GM23338 (cell line): ENCODE data around the gene FCSK. TPM values are rescaled to one million over a fixed set of nuclear protein-coding genes. Genes with fewer than 3 reads are reported as not detected.

Experiments used
- ATAC-seq: fragments of 200-7000 bp; cut with Tn5 transposase; 3 replicates; pipeline ENCODE4 v1.9.1; 2020
- DNase-seq: peaks from one replicate; pipeline ENCODE4 v3.0.0-alpha.2; 2015; ENCODE audit warnings: low spot score
- H2AFZ ChIP-seq: fragments of 200-600 bp; sonication (generic); 2 replicates; pipeline ENCODE4 v1.8.0; 2016; ENCODE audit warnings: antibody characterized with exemption, mild to moderate bottlenecking, moderate library complexity
- H3F3A ChIP-seq: fragments of 200-600 bp; sonication (generic); replicated peaks from 2 replicates; pipeline ENCODE4 v1.8.0; 2017; ENCODE audit warnings: antibody characterized with exemption, mixed run types, low read depth
- H3K27ac ChIP-seq: fragments of 200-600 bp; sonication (generic); 2 replicates; pipeline ENCODE4 v1.6.1; 2016; ENCODE audit warnings: low read depth
- H3K27me3 ChIP-seq: fragments of 200-600 bp; sonication (generic); 2 replicates; pipeline ENCODE4 v1.8.0; 2016; ENCODE audit warnings: mild to moderate bottlenecking, mixed run types, moderate library complexity; ENCODE audit not compliant: insufficient read depth
- H3K36me3 ChIP-seq: fragments of 200-600 bp; sonication (generic); 2 replicates; pipeline ENCODE4 v1.8.0; 2016; ENCODE audit warnings: mild to moderate bottlenecking; ENCODE audit not compliant: insufficient read depth
- H3K4me1 ChIP-seq: fragments of 200-600 bp; sonication (generic); 2 replicates; pipeline ENCODE4 v1.8.0; 2016; ENCODE audit warnings: mild to moderate bottlenecking, moderate library complexity; ENCODE audit not compliant: insufficient read depth
- H3K4me2 ChIP-seq: fragments of 200-600 bp; sonication (generic); 2 replicates; pipeline ENCODE4 v1.7.1; 2017; ENCODE audit warnings: mixed run types
- H3K4me3 ChIP-seq: fragments of 200-600 bp; sonication (generic); 2 replicates; pipeline ENCODE4 v1.6.1; 2016; ENCODE audit warnings: mixed run types
- H3K79me2 ChIP-seq: fragments of 200-600 bp; sonication (generic); replicated peaks from 2 replicates; pipeline ENCODE4 v1.8.0; 2017; ENCODE audit warnings: mild to moderate bottlenecking; ENCODE audit not compliant: insufficient read depth
- H3K9me2 ChIP-seq: fragments of 200-600 bp; sonication (generic); 2 replicates; pipeline ENCODE4 v1.8.0; 2017; ENCODE audit not compliant: insufficient read depth
- H4K20me1 ChIP-seq: fragments of 200-600 bp; sonication (generic); replicated peaks from 2 replicates; pipeline ENCODE4 v1.8.0; 2017; ENCODE audit warnings: mild to moderate bottlenecking; ENCODE audit not compliant: insufficient read depth
- H3K27ac Mint-ChIP-seq: 2 replicates; pipeline ENCODE4 v1.8.0; 2020; ENCODE audit warnings: inconsistent platforms, mild to moderate bottlenecking, moderate library complexity, mixed read lengths
- H3K27me3 Mint-ChIP-seq: 3 replicates; pipeline ENCODE4 v1.8.0; 2022; ENCODE audit warnings: low read depth, mild to moderate bottlenecking, moderate library complexity, mixed read lengths, inconsistent platforms; ENCODE audit not compliant: insufficient read depth, poor library complexity
- H3K36me3 Mint-ChIP-seq: 3 replicates; pipeline ENCODE4 v1.8.0; 2021; ENCODE audit warnings: low read depth, mild to moderate bottlenecking, inconsistent platforms, moderate library complexity, mixed read lengths
- H3K4me1 Mint-ChIP-seq: 3 replicates; pipeline ENCODE4 v1.8.0; 2020; ENCODE audit warnings: mild to moderate bottlenecking, inconsistent platforms, mixed read lengths
- H3K4me3 Mint-ChIP-seq: 3 replicates; pipeline ENCODE4 v1.8.0; 2021; ENCODE audit warnings: moderate library complexity, mild to moderate bottlenecking, inconsistent platforms, mixed read lengths
- H3K9me3 Mint-ChIP-seq: 3 replicates; pipeline ENCODE4 v1.8.0; 2020; ENCODE audit warnings: moderate library complexity, mild to moderate bottlenecking, inconsistent platforms, mixed read lengths
- CREB1 ChIP-seq: fragments of 250-450 bp; sonication (Bioruptor Pico); IDR thresholded peaks from 2 replicates; pipeline ENCODE4 v1.5.0; 2020; ENCODE audit warnings: low read depth, mild to moderate bottlenecking, moderate library complexity
- EZH2 ChIP-seq: fragments of 200-600 bp; sonication (generic); IDR thresholded peaks from one replicate; pipeline ENCODE4 v1.8.0; 2017; ENCODE audit warnings: antibody characterized with exemption, mild to moderate bottlenecking, low read depth; ENCODE audit not compliant: unreplicated experiment
- EZH2phosphoT487 ChIP-seq: fragments of 200-600 bp; sonication (generic); IDR thresholded peaks from one replicate; pipeline ENCODE4 v1.8.1; 2018; ENCODE audit warnings: antibody characterized with exemption; ENCODE audit not compliant: unreplicated experiment
- JUNB ChIP-seq: IDR thresholded peaks from one replicate; pipeline ENCODE4 v1.6.1; 2016; ENCODE audit warnings: antibody characterized with exemption; ENCODE audit not compliant: unreplicated experiment
- NANOG ChIP-seq: IDR thresholded peaks from 2 replicates; pipeline ENCODE4 v1.6.1; 2016; ENCODE audit warnings: antibody characterized with exemption, borderline replicate concordance
- POLR2AphosphoS5 ChIP-seq: IDR thresholded peaks from 2 replicates; pipeline ENCODE4 v1.6.1; 2016; ENCODE audit warnings: antibody characterized with exemption, low read depth
- REST ChIP-seq: IDR thresholded peaks from one replicate; pipeline ENCODE4 v1.6.1; 2018; ENCODE audit warnings: antibody characterized with exemption; ENCODE audit not compliant: unreplicated experiment
- STAT1 ChIP-seq: IDR thresholded peaks from one replicate; pipeline ENCODE4 v1.6.1; 2016; ENCODE audit warnings: antibody characterized with exemption; ENCODE audit not compliant: unreplicated experiment
- ZNF114 ChIP-seq: fragments of 250-450 bp; sonication (Bioruptor Pico); IDR thresholded peaks from 2 replicates; pipeline ENCODE4 v1.5.0; 2020; ENCODE audit warnings: mild to moderate bottlenecking, moderate library complexity
- ZNF331 ChIP-seq: fragments of 250-450 bp; sonication (Bioruptor Pico); IDR thresholded peaks from 2 replicates; pipeline ENCODE4 v1.5.0; 2020; ENCODE audit warnings: low read depth, mild to moderate bottlenecking, moderate library complexity
- ZNF462 ChIP-seq: fragments of 250-450 bp; sonication (Bioruptor Pico); IDR thresholded peaks from 2 replicates; pipeline ENCODE4 v1.5.0; 2020; ENCODE audit warnings: mild to moderate bottlenecking, moderate library complexity
- polyA plus RNA-seq: library from polyadenylated mRNA; unstranded; fragments of >200 nt; fragmentation: Nextera tagmentation; extraction: Ambion mirVana; gene quantifications from 2 replicates; pipeline ENCODE4 v1.2.1, GENCODE V29; 2016
- total RNA-seq: library from RNA; depleted of rRNA; stranded (reverse); fragments of >200 nt; shearing (Covaris generic); gene quantifications from 2 replicates; pipeline ENCODE4 v1.2.3, GENCODE V29; 2014
- TF ChIP-seq, protein P1 (sequence below): IDR thresholded peaks from 2 replicates; pipeline ENCODE4 v1.6.1; 2016; ENCODE audit warnings: antibody characterized with exemption
- TF ChIP-seq, protein P2 (sequence below), 2 experiments: fragments of 200-600 bp in 1 of 2; sonication (generic) in 1 of 2; conservative IDR thresholded peaks; 2 replicates each; pipeline versions ENCODE4 v1.5.1 to v1.6.1; 2016 to 2017; ENCODE audit warnings: antibody characterized with exemption in 2 of 2, low read depth in 2 of 2, mild to moderate bottlenecking in 2 of 2, moderate library complexity in 1 of 2

The FCSK gene
- total and polyA plus RNA-seq, 2 experiments from 2014 or later = 2.3 to 4.0 TPM

GRCh38 chr16:70466805-70467076, 12.3 kb downstream of the FCSK start:
- no peaks in the 10 kb centered on the region for H3K9me2 ChIP-seq
- no peaks in the 10 kb centered on the region; the same call in 2 of the 3 replicates for H3K36me3 Mint-ChIP-seq
- no peaks in the 10 kb centered on the region for H3K9me3 Mint-ChIP-seq
- no peak for TF ChIP-seq NANOG
- no peak for TF ChIP-seq ZNF114 (CRISPR knock-in tag)
- TF ChIP-seq EZH2phosphoT487 = no peak
- no peak for TF ChIP-seq ZNF462 (CRISPR knock-in tag)
- no peak for TF ChIP-seq ZNF331 (CRISPR knock-in tag)
- TF ChIP-seq POLR2AphosphoS5 = no peak
- no peak for TF ChIP-seq JUNB
- TF ChIP-seq REST = no peak
- TF ChIP-seq, protein P1, sequence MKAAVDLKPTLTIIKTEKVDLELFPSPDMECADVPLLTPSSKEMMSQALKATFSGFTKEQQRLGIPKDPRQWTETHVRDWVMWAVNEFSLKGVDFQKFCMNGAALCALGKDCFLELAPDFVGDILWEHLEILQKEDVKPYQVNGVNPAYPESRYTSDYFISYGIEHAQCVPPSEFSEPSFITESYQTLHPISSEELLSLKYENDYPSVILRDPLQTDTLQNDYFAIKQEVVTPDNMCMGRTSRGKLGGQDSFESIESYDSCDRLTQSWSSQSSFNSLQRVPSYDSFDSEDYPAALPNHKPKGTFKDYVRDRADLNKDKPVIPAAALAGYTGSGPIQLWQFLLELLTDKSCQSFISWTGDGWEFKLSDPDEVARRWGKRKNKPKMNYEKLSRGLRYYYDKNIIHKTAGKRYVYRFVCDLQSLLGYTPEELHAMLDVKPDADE = no peak
- TF ChIP-seq, protein P2, sequence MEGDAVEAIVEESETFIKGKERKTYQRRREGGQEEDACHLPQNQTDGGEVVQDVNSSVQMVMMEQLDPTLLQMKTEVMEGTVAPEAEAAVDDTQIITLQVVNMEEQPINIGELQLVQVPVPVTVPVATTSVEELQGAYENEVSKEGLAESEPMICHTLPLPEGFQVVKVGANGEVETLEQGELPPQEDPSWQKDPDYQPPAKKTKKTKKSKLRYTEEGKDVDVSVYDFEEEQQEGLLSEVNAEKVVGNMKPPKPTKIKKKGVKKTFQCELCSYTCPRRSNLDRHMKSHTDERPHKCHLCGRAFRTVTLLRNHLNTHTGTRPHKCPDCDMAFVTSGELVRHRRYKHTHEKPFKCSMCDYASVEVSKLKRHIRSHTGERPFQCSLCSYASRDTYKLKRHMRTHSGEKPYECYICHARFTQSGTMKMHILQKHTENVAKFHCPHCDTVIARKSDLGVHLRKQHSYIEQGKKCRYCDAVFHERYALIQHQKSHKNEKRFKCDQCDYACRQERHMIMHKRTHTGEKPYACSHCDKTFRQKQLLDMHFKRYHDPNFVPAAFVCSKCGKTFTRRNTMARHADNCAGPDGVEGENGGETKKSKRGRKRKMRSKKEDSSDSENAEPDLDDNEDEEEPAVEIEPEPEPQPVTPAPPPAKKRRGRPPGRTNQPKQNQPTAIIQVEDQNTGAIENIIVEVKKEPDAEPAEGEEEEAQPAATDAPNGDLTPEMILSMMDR (conservative IDR thresholded peaks at IDR 0.05; ENCODE audit: low read depth in 2 of 2) = no peak
- no peak for TF ChIP-seq STAT1
- TF ChIP-seq CREB1 = no peak
- no peak for TF ChIP-seq EZH2
- ATAC-seq (no peak), DNase-seq (no peak)
- H3K4me3 Mint-ChIP-seq = no peak overlapping the region
- peaks cover 5% of the 10 kb centered on the region; the same call in 2 of the 3 replicates for H3K4me1 Mint-ChIP-seq
- H3K79me2 ChIP-seq = no peaks in the 10 kb centered on the region
- H3K27me3 Mint-ChIP-seq = peaks cover 4% of the 10 kb centered on the region
- H3K4me1 ChIP-seq = no peaks in the 10 kb centered on the region
- no peaks in the 10 kb centered on the region for H3F3A ChIP-seq
- H4K20me1 ChIP-seq = no peaks in the 10 kb centered on the region
- H3K4me3 ChIP-seq = no peak overlapping the region
- H3K27ac ChIP-seq = no peak overlapping the region
- H2AFZ ChIP-seq = no peak overlapping the region
- no peaks in the 10 kb centered on the region for H3K27me3 ChIP-seq
- H3K27ac Mint-ChIP-seq = no peak overlapping the region
- H3K4me2 ChIP-seq = no peak overlapping the region
- H3K36me3 ChIP-seq = no peaks in the 10 kb centered on the region
